ENCODE data around the gene RBFOX2.

GRCh38 chr22:35708453-35708852, 320.2 kb downstream of the RBFOX2 start:
- TF ChIP-seq POLR2AphosphoS5 (IDR thresholded peaks at IDR 0.05; ENCODE audit: low read depth, low read length) (no peak), REST (IDR thresholded peaks at IDR 0.05; ENCODE audit: insufficient read depth in 1 of 2, low read depth in 2 of 2, low read length in 2 of 2) (no peak), TAF1 (IDR thresholded peaks at IDR 0.05; ENCODE audit: borderline replicate concordance, insufficient read depth, low read length) (no peak), FOXP2 (optimal IDR thresholded peaks at IDR 0.05; ENCODE audit: borderline replicate concordance, extremely low read depth, extremely low read length, insufficient read depth) (no peak)
